ENCODE data around the gene ATL3. TPM values are rescaled to one million over a fixed set of nuclear protein-coding genes. Genes with fewer than 3 reads are reported as not detected.

The ATL3 gene
- total and polyA plus RNA-seq, 8 donors = 5.7 to 99.3 (median 23.7) TPM

- Histone ChIP-seq H3K36me3 (peaks cover 0 to 5% (median 2%) of the 10 kb centered on the region in 4 donors), H3K4me1 (peaks cover 41 to 87% (median 65%) of the 10 kb centered on the region in 4 donors), H3K4me3 (no peak overlapping the region), H3K9me3 (no peaks in the 10 kb centered on the region), H3K27ac (peak overlapping the region in 2 of 5 donors; percentile 39 to 100), H3K27me3 (no peaks in the 10 kb centered on the region)
- intact Hi-C loops (cut with DNase I; ENCODE audit: low total_unique reads) = no loop called here
- TF ChIP-seq EP300 (IDR thresholded peaks at IDR 0.05) (no peak), POLR2AphosphoS5 (IDR thresholded peaks at IDR 0.05) (peak in 1 of 3 donors; percentile 33)
- WGBS, 5 donors = 62 to 81% (median 77%) methylated on average over 4 of the region's 4 CpGs
- DNase-seq = no peak
Observed at GRCh38 chr11:63666874-63667273, 4.3 kb downstream of the ATL3 start.

DNA sequence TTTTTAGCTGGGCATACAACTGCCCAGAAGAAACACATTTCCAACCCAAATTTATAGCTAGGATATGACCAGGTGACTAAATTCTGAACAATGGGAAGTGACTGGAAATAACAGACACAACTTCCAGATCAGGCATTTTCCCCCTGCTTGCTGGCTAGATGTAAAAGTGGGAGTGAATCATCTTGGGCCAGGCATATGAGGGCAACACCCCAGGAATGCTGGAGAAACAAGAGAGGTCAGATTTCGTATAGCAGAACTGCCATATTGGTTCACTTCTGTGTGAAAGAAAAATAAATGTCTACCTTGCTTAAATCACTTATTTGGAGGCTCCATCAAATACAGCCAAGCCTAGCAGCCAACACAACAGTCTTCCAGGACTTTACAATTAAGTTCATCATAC, 7.4 kb downstream of the ATL3 start:
- 0% methylated on average over 1 of the region's 1 CpG for WGBS, 5 donors
- intact Hi-C loops (cut with DNase I; ENCODE audit: low total_unique reads) = no loop called here

DNA sequence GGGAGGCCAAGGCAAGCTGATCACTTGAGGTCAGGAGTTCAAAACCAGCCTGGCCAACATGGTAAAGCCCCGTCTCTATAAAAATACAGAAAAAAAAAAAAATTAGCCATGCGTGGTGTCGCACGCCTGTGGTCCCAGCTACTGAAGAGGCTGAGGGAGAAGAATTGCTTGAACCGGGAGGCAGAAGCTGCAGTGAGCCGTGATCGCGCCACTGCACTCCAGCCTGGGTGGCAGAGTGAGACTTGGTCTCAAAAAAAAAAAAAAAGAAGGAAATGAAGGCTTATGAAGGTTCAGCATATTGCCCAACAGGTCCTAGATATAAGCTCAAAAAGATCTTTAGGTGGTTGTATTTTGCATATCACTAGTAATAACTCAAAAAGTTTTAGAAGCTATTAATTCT, 10.2 kb downstream of the ATL3 start:
- WGBS, 5 donors = 91 to 95% (median 93%) methylated on average over 8 of the region's 8 CpGs
- H3K4me3 ChIP-seq = no peak overlapping the region
- peaks cover 5 to 34% (median 30%) of the 10 kb centered on the region in 4 donors for H3K36me3 ChIP-seq
- intact Hi-C loops (cut with DNase I; ENCODE audit: low total_unique reads) = no loop called here
- H3K9me3 ChIP-seq = no peaks in the 10 kb centered on the region
- DNase-seq = no peak
- H3K27ac ChIP-seq = no peak overlapping the region
- H3K27me3 ChIP-seq = no peaks in the 10 kb centered on the region
- TF ChIP-seq EP300 (IDR thresholded peaks at IDR 0.05) (no peak), CTCF (IDR thresholded peaks at IDR 0.05) (no peak), POLR2A (IDR thresholded peaks at IDR 0.05) (no peak), POLR2AphosphoS5 (IDR thresholded peaks at IDR 0.05) (no peak)
- H3K4me1 ChIP-seq = peaks cover 0 to 48% (median 26%) of the 10 kb centered on the region in 4 donors

More for the DNA sequence above, 7.4 kb downstream of the ATL3 start:
- Histone ChIP-seq H3K9me3 (no peaks in the 10 kb centered on the region), H3K4me3 (no peak overlapping the region), H3K27ac (peak overlapping the region in 2 of 5 donors; percentile 29 to 44), H3K27me3 (no peaks in the 10 kb centered on the region), H3K4me1 (peaks cover 25 to 77% (median 53%) of the 10 kb centered on the region in 4 donors), H3K36me3 (peaks cover 0 to 10% (median 4%) of the 10 kb centered on the region in 4 donors)
- no peak for TF ChIP-seq POLR2A (IDR thresholded peaks at IDR 0.05)
- no peak for TF ChIP-seq EP300 (IDR thresholded peaks at IDR 0.05)
- no peak for DNase-seq

- 75 to 88% (median 83%) methylated on average over 3 of the region's 3 CpGs for WGBS, 5 donors
- H3K9me3 ChIP-seq = no peaks in the 10 kb centered on the region
- H3K36me3 ChIP-seq = peaks cover 20 to 96% (median 83%) of the 10 kb centered on the region in 4 donors
- no peak overlapping the region for H3K4me3 ChIP-seq
- H3K4me1 ChIP-seq = no peaks in the 10 kb centered on the region
- intact Hi-C loops (cut with DNase I; ENCODE audit: low total_unique reads) = no loop called here
- DNase-seq = no peak
- H3K27ac ChIP-seq = no peak overlapping the region
- TF ChIP-seq CTCF (IDR thresholded peaks at IDR 0.05) (no peak), POLR2A (IDR thresholded peaks at IDR 0.05) (no peak), EP300 (IDR thresholded peaks at IDR 0.05) (no peak), POLR2AphosphoS5 (IDR thresholded peaks at IDR 0.05) (no peak)
- H3K27me3 ChIP-seq = no peaks in the 10 kb centered on the region
Observed at GRCh38 chr11:63652671-63653070, 18.5 kb downstream of the ATL3 start.

DNA sequence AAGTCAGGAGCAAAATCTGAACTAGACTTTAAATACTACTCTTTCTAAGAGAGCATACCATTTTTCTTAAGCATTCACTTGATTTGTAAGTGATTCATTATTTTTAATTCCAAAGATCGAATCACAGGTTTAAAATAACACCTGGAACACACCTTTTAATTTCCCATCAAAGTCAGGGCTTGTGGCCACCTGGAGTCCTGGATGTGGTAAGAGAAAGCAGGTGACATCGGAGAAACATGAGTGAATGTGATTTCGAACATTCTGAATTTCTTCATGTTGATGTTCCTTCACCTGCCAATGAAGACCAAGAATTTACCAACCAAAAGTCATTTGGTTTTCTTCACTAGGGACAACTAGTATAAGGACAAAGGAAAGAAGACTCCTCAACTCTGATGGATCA, 28.0 kb downstream of the ATL3 start:
- 90 to 94% (median 91%) methylated on average over 3 of the region's 3 CpGs for WGBS, 5 donors
- Histone ChIP-seq H3K9me3 (no peaks in the 10 kb centered on the region), H3K27me3 (no peaks in the 10 kb centered on the region), H3K27ac (no peak overlapping the region), H3K4me1 (peaks cover 4 to 15% (median 5%) of the 10 kb centered on the region in 4 donors), H3K36me3 (peaks cover 38 to 92% (median 84%) of the 10 kb centered on the region in 4 donors), H3K4me3 (no peak overlapping the region)
- intact Hi-C loops (cut with DNase I; ENCODE audit: low total_unique reads) = no loop called here
- no peak for TF ChIP-seq POLR2AphosphoS5 (IDR thresholded peaks at IDR 0.05)
- no peak for TF ChIP-seq POLR2A (IDR thresholded peaks at IDR 0.05)
- TF ChIP-seq EP300 (IDR thresholded peaks at IDR 0.05) = no peak
- TF ChIP-seq CTCF (IDR thresholded peaks at IDR 0.05) = no peak
- DNase-seq = no peak

Data from stomach (tissue), 9 donors.